GM19395 (cell line): Measurements from ENCODE around the gene ACER3.
"Not testable (repeated sequence)": the region's sequence is repeated elsewhere in the genome, so short reads cannot be mapped to it uniquely, and the experiment has no call there.

Source experiments
- ATAC-seq: cut with Tn5 transposase; IDR thresholded peaks from one replicate; pipeline ENCODE4 v1.9.1; 2021; ENCODE audit warnings: mild to moderate bottlenecking, moderate library complexity; ENCODE audit not compliant: unreplicated experiment

The ACER3 gene

DNA sequence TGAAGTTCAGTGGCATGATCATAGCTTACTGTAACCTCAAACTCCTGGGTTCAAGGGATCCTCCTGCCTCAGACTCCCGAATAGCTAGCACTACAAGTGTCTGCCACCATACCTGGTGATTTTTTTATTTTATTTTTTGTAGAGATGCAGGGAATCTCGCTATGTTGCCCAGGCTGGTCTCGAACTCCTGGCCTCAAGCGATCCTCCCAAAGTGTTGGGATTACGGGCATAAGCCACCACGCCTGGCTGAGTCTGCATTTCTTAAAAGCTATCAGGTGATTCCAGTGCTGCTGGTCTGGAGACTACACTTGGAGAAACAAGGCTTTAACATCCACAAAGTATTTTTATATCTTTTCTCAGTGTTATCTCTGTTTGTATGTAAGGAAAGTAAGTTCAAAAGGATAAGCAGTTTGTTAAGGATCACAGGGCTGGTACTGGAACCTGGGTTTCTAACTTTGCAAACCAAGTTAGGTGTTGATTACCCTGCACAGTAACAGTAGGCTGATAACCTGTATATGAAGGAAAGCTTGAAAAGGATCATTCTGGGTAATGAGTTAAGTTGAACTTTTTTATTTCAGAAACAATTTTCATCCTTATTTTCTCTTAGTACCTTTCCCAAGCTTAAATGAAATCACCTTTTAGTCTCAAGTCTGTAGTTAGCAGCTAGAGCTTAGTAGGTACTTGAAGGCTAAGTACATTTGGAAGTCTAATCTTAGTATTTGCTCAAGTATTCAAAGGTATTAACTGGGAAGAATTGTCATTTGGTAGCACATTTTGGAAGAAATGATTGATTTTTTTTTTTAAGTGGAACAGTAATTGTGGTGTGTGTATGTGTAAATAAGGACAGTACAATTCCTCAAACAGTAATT is 12.5 kb downstream of the ACER3 start:
- ATAC-seq = no peak

DNA sequence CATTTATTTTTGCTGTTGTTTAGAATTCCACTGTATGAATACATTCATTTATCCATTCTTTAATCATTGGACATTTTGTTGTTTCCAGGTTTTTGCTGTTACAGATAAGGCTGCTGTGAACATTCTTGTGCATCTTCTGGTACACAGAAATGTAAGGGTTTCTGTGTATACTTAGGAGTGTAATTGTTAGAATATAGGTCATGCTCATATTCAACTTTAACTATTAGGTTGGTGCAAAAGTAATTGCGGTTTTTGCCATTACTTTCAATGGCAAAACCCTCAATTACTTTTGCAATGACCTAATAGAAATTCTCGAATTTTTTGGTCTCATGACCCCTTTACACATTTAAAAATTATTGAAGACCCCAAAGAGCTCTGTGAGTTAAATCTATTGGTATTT is 17.3 kb downstream of the ACER3 start:
- ATAC-seq = no peak

DNA sequence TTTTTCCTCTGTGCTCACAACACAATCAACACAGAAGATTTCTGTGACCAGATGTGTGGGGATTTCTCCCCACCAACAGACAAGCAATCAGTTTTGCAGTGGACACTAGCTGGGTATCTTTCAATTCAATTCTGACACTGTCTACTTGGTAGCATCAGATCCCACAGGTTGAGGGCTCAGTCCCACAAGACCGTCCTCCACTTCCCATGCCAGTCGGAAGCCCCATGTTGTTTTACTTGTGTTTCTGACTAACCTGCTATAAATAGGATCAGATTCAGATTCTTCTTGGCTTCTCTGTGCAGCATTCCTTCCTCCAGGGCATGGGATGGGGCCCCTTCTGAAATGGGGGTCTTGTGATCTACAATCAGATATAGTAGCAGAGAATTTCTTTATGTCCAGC is 19.6 kb downstream of the ACER3 start:
- ATAC-seq = no peak

DNA sequence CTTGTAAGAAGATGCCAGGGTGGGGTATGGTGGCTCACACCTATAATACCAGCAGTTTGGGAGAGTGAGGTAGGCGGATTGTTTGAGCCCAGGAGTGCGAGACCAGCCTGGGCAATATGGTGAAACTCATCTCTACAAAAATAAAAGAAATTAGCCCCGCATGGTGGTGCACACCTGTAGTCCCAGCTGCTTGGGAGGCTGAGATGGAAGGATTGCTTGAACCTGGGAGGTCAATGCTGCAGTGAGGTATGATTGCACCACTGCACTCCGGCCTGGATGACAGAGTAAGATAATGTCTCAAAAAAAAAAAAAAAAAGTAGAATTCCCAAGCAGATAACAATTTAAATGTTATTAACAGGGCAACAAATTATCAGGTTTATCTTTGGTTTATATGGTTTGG is 20.2 kb downstream of the ACER3 start:
- ATAC-seq = no peak

DNA sequence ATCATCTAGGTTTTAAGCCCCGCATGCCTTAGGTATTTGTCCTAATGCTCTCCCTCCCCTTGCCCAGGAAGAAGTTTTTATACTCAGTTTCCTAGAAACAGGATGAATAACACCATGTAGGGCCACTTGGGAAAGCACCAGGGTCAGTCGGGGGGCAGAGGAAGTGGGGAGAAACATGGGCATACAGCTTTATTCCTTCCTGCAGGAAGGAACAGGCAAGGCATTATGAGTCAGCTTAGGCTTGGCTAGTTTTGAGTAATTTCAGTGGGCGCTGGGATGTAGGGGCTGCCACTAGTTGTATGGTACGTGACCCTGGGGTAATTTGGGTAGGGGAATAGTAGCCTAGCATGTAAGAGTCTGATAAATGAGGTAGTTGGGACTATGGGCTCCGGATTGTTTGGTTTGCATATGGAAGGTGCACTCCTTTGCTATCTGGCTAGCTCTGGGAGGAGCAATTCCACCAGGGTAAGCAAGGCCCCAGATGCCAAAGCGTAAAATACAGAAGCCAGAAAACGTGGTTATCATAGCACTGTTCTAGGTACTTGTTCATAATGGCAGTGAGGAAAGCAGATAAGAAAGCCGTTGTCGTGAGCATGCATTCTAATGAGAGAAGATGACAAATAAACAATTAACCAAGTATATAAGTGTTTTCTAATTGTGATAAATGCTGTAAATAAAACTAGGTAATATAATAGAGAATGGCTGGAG is 24.8 kb downstream of the ACER3 start:
- no peak for ATAC-seq

DNA sequence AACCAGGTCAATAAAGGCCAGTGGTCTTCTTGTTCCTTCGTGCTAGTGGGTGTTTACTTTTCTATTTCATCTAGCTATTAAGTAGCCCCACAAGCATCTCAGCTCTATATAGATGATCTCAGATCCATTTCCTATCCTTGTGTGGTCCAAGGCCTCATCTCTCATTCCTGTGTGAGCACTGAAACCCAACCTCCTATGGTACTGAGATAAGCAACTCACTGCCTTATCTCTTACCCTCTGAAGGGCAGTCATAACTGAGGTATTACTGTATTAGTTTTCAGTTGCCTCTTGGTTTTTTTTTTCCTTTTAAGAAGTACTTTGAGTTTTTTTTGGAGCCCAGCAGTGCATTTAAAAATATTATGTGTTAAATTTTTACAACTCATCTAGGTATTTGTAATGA is 28.3 kb downstream of the ACER3 start:
- no peak for ATAC-seq

DNA sequence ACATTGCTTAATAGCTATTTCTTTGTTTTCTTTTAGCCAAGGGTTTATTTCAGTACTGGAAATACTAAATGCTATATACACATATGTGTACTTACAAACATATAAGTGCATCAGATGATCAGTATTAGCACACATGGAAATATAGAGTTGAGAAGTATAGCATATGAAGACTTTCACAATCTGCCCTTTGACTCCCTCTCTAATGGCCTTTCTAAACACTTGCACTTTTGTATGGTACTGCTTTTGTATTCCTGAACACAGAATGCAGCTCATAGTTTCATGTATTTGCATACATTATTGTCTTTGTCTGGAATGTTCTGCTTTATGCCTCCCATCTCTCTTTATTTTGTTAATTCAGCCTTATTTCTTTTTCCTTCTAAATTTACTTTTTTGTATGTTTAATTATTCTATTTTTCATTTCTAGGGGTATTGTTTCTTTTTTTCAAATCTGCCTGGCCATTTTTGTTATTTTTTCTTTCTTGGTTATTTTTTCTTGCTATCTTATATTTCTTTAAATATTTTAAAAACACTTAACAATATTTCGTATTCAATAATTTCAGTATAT is 28.8 kb downstream of the ACER3 start:
- no peak for ATAC-seq

DNA sequence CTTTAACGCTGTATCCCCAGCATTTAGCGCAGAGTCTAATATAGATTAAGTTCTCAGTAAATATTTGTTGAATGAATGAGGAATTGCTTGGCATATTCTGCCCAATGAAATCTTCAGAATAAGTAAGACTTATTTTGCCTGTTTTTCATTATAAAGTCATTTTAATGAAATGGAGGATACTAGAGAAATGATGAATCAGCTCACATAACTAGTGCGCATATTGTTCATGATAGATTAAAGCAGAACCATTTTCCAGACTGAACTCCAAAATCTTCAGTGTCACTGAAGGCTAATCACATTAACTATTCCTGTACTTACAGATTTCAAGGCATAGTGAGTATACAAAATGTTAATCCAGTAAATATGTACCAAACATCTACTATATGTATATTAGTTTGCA is 29.6 kb downstream of the ACER3 start:
- no peak for ATAC-seq

DNA sequence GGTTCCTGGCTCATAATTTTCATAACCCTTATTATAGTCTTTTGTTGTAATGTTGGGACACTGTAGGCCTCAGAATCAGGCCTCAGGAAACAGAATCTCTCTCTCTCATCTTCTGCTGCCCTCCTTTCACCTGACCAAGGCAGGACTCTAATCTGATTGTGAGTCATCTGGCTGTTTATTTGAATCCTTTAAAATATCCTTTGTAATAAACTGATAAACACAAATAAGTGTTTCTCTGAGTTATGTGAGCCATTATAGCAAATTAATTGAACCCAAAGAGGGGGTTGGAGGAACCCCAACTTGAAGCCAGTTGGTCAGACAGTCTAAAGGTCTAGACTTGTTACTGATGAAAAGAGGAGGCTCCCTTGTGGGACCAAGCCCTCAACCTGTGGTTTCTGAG is 30.6 kb downstream of the ACER3 start:
- ATAC-seq = no peak

DNA sequence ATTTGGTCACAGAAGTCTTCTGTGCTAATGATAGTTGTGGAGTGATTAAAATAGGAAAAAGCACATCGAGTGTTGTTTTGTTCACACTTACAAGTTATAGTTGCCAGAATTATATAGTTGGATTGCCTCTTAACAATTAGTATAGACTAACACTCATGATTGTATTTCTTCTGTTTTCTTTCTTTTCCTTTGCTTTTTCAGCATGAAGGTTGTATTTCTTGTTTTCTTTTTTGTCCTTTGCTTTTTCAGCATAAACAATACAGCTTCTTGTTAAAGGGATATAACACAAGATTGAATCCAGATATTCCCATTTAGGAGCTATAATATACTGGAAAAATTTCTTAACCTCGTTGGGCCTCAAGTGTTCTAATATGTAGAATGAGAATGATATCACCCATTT is 31.1 kb downstream of the ACER3 start:
- ATAC-seq = no peak

DNA sequence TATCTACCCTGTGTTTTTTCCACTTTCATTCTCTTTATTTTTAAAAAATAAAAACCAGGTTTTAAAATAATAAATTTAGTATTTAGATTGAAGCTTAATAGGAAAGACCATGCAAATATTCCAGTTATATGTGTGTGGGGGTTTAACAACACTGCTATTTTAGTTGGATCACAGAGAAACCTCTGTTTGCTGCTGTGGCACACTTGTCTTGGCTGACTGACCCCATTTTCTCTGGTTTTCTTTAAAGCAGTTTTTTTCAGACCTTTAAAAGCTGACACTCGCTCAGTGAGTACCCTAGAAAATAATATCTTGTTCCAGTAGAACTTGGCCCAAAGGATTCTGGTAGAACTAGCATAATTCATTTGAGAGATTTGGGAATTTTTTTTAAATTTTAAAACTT is 31.6 kb downstream of the ACER3 start:
- ATAC-seq = no peak

DNA sequence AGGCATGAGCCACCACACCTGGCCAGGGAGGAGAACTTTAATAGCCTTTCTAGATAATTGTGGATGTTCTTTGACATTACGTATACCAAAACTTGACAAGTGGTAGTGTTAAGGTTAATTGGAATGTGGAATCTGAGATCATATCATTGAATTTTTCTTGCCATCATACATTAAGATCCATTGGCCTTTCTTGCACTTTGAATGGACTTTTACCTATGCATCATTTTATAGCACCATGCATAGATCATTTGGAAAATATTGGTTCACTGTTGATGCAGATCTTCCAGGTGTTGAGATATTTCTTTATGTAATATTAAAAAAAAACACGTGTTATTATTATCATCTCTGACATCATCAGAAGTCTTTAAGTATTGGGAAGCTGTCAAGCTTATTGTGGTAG is 36.5 kb downstream of the ACER3 start:
- ATAC-seq = no peak

DNA sequence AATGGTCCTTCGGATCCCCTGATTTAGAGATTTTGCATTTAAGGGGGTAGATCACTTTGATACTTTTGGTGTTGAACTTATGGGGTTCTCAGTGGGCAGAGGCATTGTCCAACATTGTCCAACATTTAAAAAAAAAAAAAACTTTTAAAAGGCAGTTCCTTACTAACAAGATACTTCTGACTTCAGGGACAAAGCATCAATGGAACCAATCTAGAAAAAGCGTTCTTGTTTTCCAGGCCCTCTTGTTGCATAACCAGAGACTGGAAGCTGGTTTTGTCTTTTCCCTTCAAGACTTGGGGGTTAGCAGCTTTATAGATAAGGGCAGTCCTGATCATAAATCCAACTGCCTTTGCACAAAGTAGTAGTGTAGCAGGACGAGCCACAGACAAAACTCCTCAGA is 40.4 kb downstream of the ACER3 start:
- ATAC-seq = no peak

DNA sequence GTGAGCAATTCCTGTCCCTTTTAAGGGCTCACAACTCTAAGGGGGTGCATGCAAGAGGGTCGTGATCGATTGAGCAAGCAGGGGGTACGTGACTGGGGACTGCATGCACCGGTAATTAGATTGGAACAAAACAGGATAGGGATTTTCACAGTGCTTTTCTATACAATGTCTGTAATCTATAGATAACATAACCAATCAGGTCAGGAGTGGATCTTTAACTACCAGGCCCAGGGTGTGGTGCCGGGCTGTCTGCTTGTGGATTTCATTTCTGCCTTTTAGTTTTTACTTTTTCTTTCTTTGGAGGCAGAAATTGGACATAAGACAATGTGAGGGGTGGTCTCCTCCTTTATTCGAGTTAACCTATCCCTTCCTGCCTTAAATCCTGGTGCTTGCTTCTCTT is 40.9 kb downstream of the ACER3 start:
- ATAC-seq = not testable (repeated sequence)

DNA sequence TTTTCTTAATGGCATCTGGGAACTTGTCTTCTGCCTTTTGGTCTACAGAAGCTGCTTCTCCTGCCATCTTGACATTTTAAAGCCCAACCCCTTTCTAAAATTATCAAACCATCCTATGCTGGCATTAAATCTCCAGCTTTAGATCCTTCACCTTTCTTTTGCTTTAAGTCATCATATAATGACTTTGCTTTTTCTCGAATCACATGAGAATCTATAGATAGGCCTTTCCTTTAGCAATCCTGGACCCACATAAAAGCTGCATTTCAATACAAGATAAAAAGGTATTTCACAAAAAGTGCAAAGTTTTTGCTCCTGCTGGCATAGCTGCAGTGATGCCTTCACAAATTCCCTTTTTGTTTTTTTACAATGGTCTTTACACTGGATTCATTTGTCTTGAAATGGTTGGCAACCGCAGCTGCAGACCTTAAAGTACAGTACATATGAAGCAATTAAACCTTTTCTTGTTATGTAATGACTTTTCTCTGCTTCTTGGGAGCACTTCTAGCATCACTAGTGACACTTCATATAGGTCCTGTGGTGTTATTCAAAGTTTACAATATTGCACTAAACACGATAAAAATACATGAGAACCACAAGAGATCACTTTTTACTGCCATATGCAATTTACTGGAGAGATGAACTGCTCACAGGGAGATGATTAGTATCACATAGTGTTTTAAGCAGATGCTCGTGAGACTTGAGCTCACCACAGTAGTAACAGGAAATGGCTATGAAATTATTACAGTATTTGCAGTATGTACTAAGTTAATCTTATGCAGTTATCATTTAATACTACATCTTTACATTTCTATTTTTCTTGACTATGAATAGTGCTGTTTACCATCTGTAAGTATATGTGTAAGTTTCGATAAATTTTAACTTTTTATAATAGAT is 41.6 kb downstream of the ACER3 start:
- ATAC-seq = no peak

DNA sequence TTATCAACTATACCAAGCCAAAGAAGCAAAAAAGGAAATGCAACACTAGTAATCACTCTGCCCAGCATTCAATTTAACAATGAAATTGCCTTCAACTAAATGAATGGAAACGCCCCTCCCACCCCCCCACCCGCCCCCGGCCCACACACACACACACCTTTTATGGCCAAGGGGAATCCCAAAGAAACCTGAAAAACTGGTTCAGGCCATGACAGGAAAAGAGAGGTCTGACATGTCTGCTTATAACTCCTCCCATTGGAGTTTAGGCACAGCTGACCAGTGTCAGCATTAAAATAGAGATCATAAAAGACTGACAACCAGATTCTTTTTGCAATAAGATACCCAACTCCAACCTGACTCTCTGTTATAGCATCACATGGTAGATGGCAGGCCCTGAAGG is 42.6 kb downstream of the ACER3 start:
- no peak for ATAC-seq

DNA sequence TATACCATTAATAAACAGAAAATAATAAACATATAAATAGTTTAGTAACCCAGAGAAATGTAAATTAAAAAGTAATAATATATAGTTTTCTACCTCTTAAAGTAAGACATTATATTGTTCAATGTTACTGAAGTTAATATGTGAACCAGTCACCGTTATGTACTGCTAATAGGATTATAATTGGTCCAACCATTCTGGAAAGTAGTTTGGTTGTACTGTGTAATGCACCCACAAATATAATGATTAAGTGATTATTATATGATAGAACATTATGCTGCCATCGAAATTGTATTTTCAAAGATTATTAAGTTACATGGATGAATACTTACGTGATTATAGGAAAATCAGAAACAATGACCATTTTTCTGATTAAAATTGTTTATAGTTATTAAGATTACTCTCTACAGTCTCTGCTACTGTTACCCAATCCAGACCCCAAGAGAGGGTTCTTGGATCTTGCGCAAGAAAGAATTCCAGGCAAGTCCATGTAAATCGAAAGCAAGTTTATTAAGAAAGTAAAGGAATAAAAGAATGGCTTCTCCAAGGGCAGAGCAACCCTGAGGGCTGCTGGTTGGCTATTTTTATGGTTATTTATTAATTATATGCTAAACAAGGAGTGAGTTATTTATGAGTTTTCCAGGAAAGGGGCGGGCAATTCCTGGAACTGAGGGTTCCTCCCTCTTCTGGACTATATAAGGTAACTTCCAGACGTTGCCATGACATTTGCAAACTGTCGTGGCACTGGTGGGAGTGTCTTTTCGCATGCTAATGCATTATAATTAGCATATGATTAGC is 50.1 kb downstream of the ACER3 start:
- ATAC-seq = no peak

DNA sequence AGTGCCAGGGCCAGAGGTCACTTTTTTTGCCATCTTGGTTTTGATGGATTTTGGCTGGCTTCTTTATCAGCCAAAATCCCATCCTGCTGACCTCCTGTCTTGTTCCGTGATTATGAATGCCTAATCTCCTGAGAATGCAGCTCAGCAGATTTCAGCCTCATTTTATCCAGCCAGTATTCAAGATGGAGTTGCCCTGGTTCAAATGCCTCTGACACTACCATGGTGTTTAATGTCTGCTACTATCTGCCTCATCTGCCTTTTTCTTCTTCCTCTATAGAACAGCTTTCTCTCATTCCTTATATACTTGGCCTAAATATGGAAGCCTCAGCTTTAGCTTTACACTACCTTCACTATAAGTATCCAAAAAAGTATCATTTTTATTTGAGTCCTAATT is 50.7 kb downstream of the ACER3 start:
- no peak for ATAC-seq

DNA sequence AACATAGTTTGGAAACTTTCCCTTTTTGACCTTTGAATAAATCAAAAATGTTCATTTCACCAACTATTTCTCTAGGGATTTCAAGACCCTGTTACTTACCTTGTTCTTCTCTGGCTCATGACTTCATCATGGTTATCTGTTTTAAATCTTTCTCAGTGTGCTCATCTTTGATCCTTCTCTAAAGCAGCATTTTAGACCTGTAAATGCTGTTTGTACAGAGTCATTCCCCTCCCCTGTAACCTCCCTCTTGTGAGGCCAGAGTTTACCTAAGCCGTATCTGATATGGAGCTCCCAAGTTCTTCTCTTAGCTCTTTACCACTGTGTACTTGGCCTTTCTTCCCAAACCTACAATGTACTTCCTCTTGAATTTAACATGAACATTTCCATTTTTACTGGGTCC is 56.0 kb downstream of the ACER3 start:
- ATAC-seq = no peak

DNA sequence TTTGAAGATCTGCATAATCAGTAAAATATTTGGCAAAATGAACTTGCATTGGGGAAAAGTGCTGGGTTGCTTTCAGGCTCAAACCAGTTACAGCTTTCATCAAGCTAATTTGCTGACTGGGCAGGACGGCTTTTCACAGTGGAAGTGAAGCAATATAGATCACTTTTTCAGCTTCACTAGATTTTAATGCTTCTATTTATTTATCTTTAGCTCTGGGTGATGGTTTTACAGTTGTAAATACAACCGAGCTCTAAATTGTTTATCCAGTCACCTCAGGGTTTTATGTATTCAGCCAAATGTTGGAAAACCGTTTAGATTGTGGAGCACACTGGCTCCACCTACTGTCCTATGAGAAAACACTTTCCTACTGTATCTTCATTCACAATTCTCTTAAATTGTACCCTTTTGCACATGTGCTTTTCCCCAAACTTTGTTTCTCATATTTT is 58.2 kb downstream of the ACER3 start:
- ATAC-seq = no peak
